ENCODE data around the gene HMCES. TPM values are rescaled to one million over a fixed set of nuclear protein-coding genes. Genes with fewer than 3 reads are reported as not detected.

Gene HMCES
- total RNA-seq, 4 donors from 2014 or later: 24.5 to 39.3 (median 30.6) TPM

- WGBS: 59% methylated on average over 4 of the region's 4 CpGs
- Histone ChIP-seq H3K4me3 (no peak overlapping the region), H3K27me3 (no peaks in the 10 kb centered on the region), H3K4me1 (peaks cover 10 to 14% (median 13%) of the 10 kb centered on the region in 4 donors), H3K27ac (replicated peaks in 1 of 4) (no peak overlapping the region), H3K36me3 (no peaks in the 10 kb centered on the region), H3K9me3 (no peaks in the 10 kb centered on the region)
- no peak for DNase-seq (ENCODE audit: extremely low spot score)
- intact Hi-C loops (cut with DNase I): no loop called here
- TF ChIP-seq POLR2A (IDR thresholded peaks at IDR 0.05; ENCODE audit: low read depth): no peak
- peak in 1 of 2 donors; percentile 8 for TF ChIP-seq POLR2AphosphoS5 (IDR thresholded peaks at IDR 0.05)
- no peak for TF ChIP-seq EP300 (IDR thresholded peaks at IDR 0.05)
- no peak for TF ChIP-seq CTCF (IDR thresholded peaks at IDR 0.05)
Measured at GRCh38 chr3:129233538-129233937, 45.1 kb upstream of the HMCES start.

GRCh38 chr3:129234441-129234840, 44.2 kb upstream of the HMCES start:
- H3K36me3 ChIP-seq: no peaks in the 10 kb centered on the region
- H3K27me3 ChIP-seq: no peaks in the 10 kb centered on the region
- H3K4me3 ChIP-seq: no peak overlapping the region
- no peak overlapping the region for H3K27ac ChIP-seq (replicated peaks in 1 of 4)
- no peak for DNase-seq (ENCODE audit: extremely low spot score)
- WGBS: 94% methylated on average over 3 of the region's 3 CpGs
- no peak for TF ChIP-seq CTCF (IDR thresholded peaks at IDR 0.05)
- TF ChIP-seq EP300 (IDR thresholded peaks at IDR 0.05): no peak
- TF ChIP-seq POLR2A (IDR thresholded peaks at IDR 0.05; ENCODE audit: low read depth): no peak
- TF ChIP-seq POLR2AphosphoS5 (IDR thresholded peaks at IDR 0.05): no peak
- intact Hi-C loops (cut with DNase I): no loop called here
- no peaks in the 10 kb centered on the region for H3K9me3 ChIP-seq
- peaks cover 4 to 6% (median 4%) of the 10 kb centered on the region in 4 donors for H3K4me1 ChIP-seq

GRCh38 chr3:129235344-129235917, 43.2 kb upstream of the HMCES start:
- H3K9me3 ChIP-seq: no peaks in the 10 kb centered on the region
- H3K4me3 ChIP-seq: no peak overlapping the region
- intact Hi-C loops (cut with DNase I): no loop called here
- no peak for DNase-seq (ENCODE audit: extremely low spot score)
- H3K27ac ChIP-seq (replicated peaks in 1 of 4): no peak overlapping the region
- no peaks in the 10 kb centered on the region for H3K27me3 ChIP-seq
- peaks cover 0 to 7% (median 3%) of the 10 kb centered on the region in 4 donors for H3K4me1 ChIP-seq
- TF ChIP-seq POLR2AphosphoS5 (IDR thresholded peaks at IDR 0.05) (no peak), CTCF (IDR thresholded peaks at IDR 0.05) (no peak), EP300 (IDR thresholded peaks at IDR 0.05) (no peak), POLR2A (IDR thresholded peaks at IDR 0.05; ENCODE audit: low read depth) (no peak)
- H3K36me3 ChIP-seq: no peaks in the 10 kb centered on the region
- WGBS: 91% methylated on average over 4 of the region's 4 CpGs

- Histone ChIP-seq H3K9me3 (no peaks in the 10 kb centered on the region), H3K27ac (replicated peaks in 1 of 4) (peak overlapping the region in 2 of 4 donors; percentile 43 to 44), H3K36me3 (no peaks in the 10 kb centered on the region), H3K4me3 (no peak overlapping the region), H3K27me3 (no peaks in the 10 kb centered on the region), H3K4me1 (peaks cover 0 to 7% (median 3%) of the 10 kb centered on the region in 4 donors)
- 78% methylated on average over 8 of the region's 8 CpGs for WGBS
- TF ChIP-seq EP300 (IDR thresholded peaks at IDR 0.05) (no peak), POLR2AphosphoS5 (IDR thresholded peaks at IDR 0.05) (peak in 1 of 2 donors; percentile 47)
- intact Hi-C loops (cut with DNase I): no loop called here
- no peak for DNase-seq (ENCODE audit: extremely low spot score)
Measured at GRCh38 chr3:129238945-129239705, 39.5 kb upstream of the HMCES start.

GRCh38 chr3:129239991-129240390, 38.7 kb upstream of the HMCES start:
- Histone ChIP-seq H3K9me3 (no peaks in the 10 kb centered on the region), H3K4me1 (peaks cover 0 to 7% (median 4%) of the 10 kb centered on the region in 4 donors), H3K27me3 (no peaks in the 10 kb centered on the region), H3K36me3 (no peaks in the 10 kb centered on the region), H3K27ac (replicated peaks in 1 of 4) (no peak overlapping the region), H3K4me3 (no peak overlapping the region)
- WGBS: 64% methylated on average over 5 of the region's 6 CpGs
- intact Hi-C loops (cut with DNase I): no loop called here
- DNase-seq (ENCODE audit: extremely low spot score): no peak
- TF ChIP-seq POLR2AphosphoS5 (IDR thresholded peaks at IDR 0.05): no peak
- no peak for TF ChIP-seq EP300 (IDR thresholded peaks at IDR 0.05)
- no peak for TF ChIP-seq POLR2A (IDR thresholded peaks at IDR 0.05; ENCODE audit: low read depth)
- TF ChIP-seq CTCF (IDR thresholded peaks at IDR 0.05): no peak
